Astrocyte of the cerebellum (primary cell): ENCODE results near the gene MYLK4.

Source experiments
- DNase-seq: peaks from one replicate; pipeline ENCODE4 v3.0.0-alpha.2; 2011; ENCODE audit warnings: low read depth
- H3K4me3 ChIP-seq: 2 replicates; pipeline ENCODE4 v1.5.1; 2011; ENCODE audit warnings: mild to moderate bottlenecking, low read depth, low read length, moderate library complexity
- CTCF ChIP-seq: IDR thresholded peaks from 2 replicates; pipeline ENCODE4 v1.5.1; 2012; ENCODE audit warnings: low read length, low read depth, moderate library complexity, mild to moderate bottlenecking; ENCODE audit errors: missing control alignments
- in situ Hi-C: cut with HindIII; loops from 2 replicates; pipeline ENCODE4 v1.10.0; 2017; ENCODE audit warnings: low sequenced_read_pairs

Gene MYLK4

GRCh38 chr6:2795162-2795561 lies 44.4 kb upstream of the MYLK4 start:
- in situ Hi-C loops = loop anchor here (10.0 kb wide), 1 partner anchor 50 kb away; the partner anchor contains the start of gene SERPINB1

GRCh38 chr6:2794171-2794730 lies 43.5 kb upstream of the MYLK4 start:
- no peak for DNase-seq
- H3K4me3 ChIP-seq = no peak overlapping the region
- TF ChIP-seq CTCF = no peak
- in situ Hi-C loops = loop anchor here (5.0 to 10.0 kb wide), 2 partner anchors 51 to 98 kb away; partner anchors contain the start of gene SERPINB1

More at GRCh38 chr6:2795162-2795561, 44.4 kb upstream of the MYLK4 start:
- no peak for TF ChIP-seq CTCF
- no peak for DNase-seq
- no peak overlapping the region for H3K4me3 ChIP-seq

GRCh38 chr6:2793534-2794151 lies 42.9 kb upstream of the MYLK4 start:
- no peak overlapping the region for H3K4me3 ChIP-seq
- DNase-seq = no peak
- in situ Hi-C loops = loop anchor here (5.0 to 10.0 kb wide), 2 partner anchors 51 to 99 kb away; partner anchors contain the start of gene SERPINB1

GRCh38 chr6:2792330-2793110 lies 41.8 kb upstream of the MYLK4 start:
- no peak for TF ChIP-seq CTCF
- H3K4me3 ChIP-seq = no peak overlapping the region
- DNase-seq = peak; percentile 12
- in situ Hi-C loops = loop anchor here (5.0 to 10.0 kb wide), 2 partner anchors 52 to 100 kb away; partner anchors contain the start of gene SERPINB1

More at GRCh38 chr6:2793534-2794151, 42.9 kb upstream of the MYLK4 start:
- TF ChIP-seq CTCF = no peak

GRCh38 chr6:2791450-2791974 lies 40.8 kb upstream of the MYLK4 start:
- DNase-seq = no peak
- no peak overlapping the region for H3K4me3 ChIP-seq
- TF ChIP-seq CTCF = no peak
- in situ Hi-C loops = loop anchor here (5.0 to 10.0 kb wide), 2 partner anchors 53 to 101 kb away; partner anchors contain the start of gene SERPINB1
